Fibroblast of skin of scalp (primary cell): ENCODE data around the gene SYT15. TPM values are rescaled to one million over a fixed set of nuclear protein-coding genes. Genes with fewer than 3 reads are reported as not detected.
A peak's percentile ranks its signal among the peaks of the same experiment; 100 is the strongest.
"Not testable (repeated sequence)": the region's sequence is repeated elsewhere in the genome, so short reads cannot be mapped to it uniquely, and the experiment has no call there.

Experiments used
- DNase-seq: peaks from one replicate; pipeline ENCODE4 v3.0.0-alpha.2; 2013
- polyA plus RNA-seq, 2 experiments: library from polyadenylated mRNA; unstranded; fragments of 120-200 nt; gene quantifications; one replicate each; pipeline ENCODE4 v1.2.1, GENCODE V29; 2013; ENCODE audit not compliant: insufficient read length in 2 of 2

Gene SYT15
- polyA plus RNA-seq (2013, experiment 1 of 2; ENCODE audit: insufficient read length): 3.5 TPM
- 6.4 TPM for polyA plus RNA-seq (2013, experiment 2 of 2; ENCODE audit: insufficient read length)

DNA sequence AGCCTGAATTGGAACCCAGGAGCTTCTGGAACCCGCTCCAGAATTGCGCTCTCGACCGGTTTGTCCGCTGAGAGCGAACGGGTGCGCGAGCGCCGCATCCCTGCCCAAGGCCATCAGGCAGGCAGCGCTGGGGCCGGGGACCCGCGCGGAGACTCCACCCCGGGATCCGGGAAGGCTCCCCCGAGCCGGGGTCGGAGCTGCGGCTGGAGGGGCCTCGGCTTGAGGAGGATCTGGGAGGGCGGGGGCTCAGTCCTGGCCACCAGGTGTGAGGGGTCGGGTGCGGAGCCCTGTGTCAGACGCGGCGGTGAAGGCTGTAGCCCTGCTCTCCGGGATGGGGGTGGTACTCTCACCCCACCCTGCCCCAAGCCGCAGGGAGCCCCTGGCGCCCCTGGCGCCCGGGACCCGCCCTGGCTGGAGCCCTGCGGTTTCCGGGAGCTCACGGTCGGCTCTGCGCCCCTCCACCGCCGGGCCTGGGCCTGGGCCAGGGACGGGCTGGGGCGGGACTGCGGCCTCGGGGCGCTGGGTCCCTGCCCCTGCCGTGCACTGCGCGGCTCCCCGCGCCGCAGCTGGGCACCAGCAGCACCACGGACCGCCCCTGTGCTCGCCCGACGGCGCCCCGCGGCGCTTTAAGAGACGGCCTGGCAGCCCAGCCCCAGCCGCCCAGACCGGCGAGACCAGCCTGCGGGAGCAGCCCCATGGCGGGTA, at the start of gene SYT15:
Gene SYT15, plus strand, starts transcription at position 655 of the 705 bp plus-strand sequence. Its CDS starts 41 bp downstream, at position 696.
- DNase-seq: not testable (repeated sequence)

DNA sequence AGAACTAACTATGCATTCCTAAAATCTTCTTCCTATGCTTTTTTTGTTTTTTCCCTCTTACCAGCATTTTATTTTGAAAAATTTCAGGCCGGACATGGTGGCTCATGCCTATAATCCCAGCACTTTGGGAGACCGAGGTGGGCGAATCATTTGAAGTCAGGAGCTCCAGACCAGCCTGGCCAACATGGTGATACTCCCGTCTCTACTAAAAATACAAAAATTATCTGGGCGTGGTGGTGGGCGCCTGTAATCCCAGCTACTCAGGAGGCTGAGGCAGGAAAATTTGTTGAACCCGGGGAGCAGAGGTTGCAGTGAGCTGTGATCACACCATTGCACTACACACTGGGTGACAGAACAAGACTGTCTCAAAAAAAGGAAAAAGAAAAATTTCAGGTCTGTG, 49.2 kb upstream of the SYT15 start:
- DNase-seq: not testable (repeated sequence)

DNA sequence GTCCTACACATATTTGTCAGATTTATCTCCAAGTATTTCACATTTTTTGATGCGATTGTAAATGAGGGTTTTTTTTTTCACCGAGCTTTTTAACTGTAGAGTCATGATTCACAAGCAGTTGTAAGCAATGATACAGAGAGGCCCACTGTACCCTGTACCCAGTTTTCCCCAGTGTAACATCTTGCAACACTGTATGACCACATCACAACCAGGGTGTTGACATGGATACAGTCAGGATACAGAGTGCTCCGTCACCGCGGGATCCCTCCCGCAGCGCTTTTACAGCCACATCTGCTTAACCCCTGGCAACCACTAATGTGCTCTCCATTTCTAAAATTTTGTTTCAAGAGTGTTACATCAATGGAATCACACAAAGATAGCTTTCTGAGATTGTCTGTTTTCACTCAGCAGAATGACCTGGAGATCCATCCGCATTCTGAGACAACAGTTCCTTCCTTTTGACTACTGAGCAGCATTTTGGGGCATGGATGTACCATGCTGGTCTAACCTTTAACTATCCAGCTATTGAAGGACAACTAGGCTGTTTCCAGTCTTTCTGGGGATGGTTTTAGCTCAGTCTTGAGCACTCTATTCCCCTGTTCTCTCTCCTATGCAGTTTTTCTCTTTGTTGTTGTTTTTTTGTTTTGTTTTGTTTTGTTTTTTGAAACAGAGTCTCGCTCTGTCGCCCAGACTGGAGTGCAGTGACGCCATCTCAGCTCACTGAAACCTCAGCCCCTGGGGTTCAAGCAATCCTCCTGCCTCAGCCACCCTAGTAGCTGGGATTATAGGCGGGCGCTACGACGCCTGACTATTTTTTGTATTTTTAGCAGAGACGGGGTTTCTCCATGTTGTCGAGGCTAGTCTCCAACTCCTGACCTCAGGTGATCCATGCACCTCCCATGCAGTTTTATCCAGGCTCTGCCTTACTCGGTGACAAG, 48.4 kb upstream of the SYT15 start:
- DNase-seq: peak; percentile 98

DNA sequence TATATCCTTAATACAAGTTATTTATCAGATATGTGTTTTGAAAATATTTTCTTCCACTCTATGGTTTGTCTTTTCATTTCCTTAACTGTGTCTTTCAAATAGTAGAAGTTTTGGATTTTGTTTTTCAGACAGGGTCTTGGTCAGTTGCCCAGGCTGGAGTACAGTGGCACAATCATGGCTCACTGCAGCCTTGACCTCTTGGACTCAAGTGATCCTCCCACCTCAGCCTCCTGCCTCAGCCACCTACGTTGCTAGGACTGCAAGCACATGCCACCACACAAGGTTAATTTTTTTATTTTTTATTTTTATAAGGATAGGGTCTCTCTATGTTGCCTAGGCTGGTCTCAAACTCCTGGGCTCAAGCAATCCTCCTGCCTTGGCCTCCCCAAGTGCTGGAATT, 46.7 kb upstream of the SYT15 start:
- not testable (repeated sequence) for DNase-seq

- DNase-seq: no peak
Observed at GRCh38 chr10:46534828-46535524, 44.0 kb upstream of the SYT15 start.

DNA sequence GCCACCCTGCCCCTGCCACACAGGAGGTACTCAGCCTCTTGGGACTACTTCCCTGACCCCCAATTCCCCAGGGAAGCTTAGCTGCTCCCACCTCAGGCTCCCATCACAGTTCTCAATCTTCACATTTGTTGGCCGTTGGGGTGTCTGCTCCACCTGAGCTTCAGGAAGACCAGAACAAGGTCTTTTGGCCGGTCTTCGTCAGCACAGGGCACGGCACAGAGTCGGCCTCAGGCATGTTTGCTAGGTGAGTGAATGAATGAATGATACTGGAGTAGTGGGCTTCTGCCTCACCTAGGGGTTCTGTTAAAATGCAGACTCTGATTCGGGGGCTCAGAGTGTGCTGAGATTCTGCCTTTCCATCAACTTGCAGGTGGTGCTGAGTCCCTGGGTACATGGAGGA, 42.8 kb upstream of the SYT15 start:
- DNase-seq: no peak

GRCh38 chr10:46536781-46537180, 42.1 kb upstream of the SYT15 start:
- no peak for DNase-seq

GRCh38 chr10:46537309-46537708, 41.6 kb upstream of the SYT15 start:
- DNase-seq: no peak

DNA sequence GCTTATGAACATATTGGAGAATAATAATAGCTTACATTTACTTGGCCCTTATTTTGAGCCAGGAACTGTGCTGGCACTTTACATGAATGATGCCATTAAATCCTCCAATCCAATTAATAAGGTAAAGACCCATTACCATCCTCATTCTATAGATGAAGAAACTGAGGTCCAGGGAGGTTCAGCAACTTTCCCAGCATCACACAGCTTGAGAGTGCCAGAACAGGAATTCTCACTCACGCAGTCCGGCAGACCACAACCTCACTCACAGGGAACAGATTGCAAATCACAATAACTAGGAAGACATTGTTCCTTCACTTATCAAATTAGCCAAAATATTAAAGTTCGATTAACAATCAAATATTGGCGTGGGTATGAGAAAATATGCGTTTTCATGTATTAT, 40.8 kb upstream of the SYT15 start:
- no peak for DNase-seq

- DNase-seq: no peak
Observed at GRCh38 chr10:46538717-46539426, 40.1 kb upstream of the SYT15 start.

- DNase-seq: peak; percentile 82
Observed at GRCh38 chr10:46539596-46540411, 39.1 kb upstream of the SYT15 start.

- no peak for DNase-seq
Observed at GRCh38 chr10:46540412-46541016, 38.4 kb upstream of the SYT15 start.

DNA sequence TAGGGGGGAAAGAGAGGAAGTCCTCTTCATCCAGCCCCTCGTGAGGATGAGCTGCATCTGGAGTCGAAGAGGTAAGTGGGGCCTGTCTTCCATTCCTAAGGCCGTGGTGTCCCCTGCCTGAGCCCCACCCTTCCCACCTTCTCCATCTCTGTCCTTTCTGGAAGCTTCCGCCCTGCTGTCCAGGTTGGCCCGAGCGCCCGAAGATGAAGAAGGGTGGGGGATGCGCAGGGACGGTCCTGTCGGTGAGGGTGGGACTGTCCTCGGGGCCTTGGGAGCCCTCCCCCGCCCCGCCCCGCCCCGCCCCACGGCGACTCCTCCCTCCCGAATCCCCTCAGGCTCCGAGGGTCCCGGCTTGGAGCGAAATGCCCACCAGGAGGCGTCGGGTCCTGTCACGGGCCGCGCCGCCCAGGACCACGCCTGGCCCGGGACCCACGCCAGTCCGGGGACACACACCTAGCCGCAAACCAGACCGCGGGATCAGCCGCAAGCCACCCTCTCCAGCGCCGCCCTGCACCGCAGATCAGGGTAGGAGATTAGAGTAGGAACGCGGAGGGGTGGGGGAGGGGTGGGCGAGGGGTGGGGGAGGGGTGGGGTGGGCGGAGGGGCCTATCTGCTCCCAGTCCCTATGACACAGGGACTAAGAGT, 37.8 kb upstream of the SYT15 start:
- peak; percentile 29 for DNase-seq

- no peak for DNase-seq
Observed at GRCh38 chr10:46541735-46542566, 37.0 kb upstream of the SYT15 start.

GRCh38 chr10:46542567-46543465, 36.1 kb upstream of the SYT15 start:
- no peak for DNase-seq

DNA sequence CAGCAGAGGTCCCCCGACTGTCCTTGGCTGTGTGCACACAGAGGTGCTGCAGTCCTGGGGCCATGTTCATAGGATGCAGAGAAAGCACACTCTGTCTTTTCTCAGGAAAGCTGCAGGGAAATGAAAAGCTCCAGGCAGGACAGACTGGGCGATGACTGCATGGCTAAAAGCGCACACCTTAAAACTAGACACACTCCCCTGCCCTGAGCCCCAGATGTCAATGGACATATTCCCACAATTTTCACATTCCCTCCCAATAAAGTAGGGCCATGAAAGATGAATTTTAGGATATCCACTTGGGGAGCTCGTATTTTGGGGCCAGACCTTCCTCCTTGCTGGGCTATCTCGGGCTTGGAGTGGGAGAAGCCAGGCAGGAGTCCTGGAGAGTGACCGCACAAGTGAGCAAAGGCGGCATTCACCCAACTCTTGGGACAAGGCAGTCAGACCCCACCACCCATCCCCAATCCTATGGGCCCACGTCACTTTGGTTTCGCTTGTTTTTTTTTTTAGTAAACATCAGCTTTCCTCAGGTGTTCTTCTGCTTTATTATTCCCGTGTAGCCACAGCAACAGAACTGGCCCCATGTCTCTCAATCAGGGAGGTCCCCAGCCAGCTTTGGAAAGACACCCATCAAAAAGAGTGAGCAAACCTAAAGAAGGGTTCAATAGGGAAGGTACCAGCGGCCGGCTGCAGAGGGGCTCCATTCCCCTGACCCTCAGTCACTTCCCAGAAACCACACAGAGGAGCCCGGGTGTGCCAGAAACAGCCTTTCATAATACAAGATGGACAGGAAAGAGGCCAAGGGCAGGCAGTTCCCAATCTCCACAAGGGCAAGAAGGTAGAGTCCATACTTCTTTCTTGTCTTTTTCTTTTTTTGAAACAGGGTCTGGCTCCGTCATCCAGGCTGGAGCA, 35.2 kb upstream of the SYT15 start:
- no peak for DNase-seq
